Measurements from ENCODE around the gene CALN1. TPM values are rescaled to one million over a fixed set of nuclear protein-coding genes. Genes with fewer than 3 reads are reported as not detected.

Gene CALN1
- total and polyA plus RNA-seq, 9 of the 15 experiments (the other 6 are each of a cell fraction or from before 2014, with no cell fraction given) = 1.4 to 7.5 (median 3.3) TPM

GRCh38 chr7:72063330-72063729, 348.8 kb downstream of the CALN1 start:
- H3K4me3 ChIP-seq = no peak overlapping the region
- H3K4me2 ChIP-seq (ENCODE audit: insufficient read depth, low read length) = no peak overlapping the region
- H3K9me3 ChIP-seq (replicated peaks; ENCODE audit: control insufficient read depth, insufficient read depth, low read depth, low read length) = no peaks in the 10 kb centered on the region
- in situ Hi-C loops (cut with MboI) = no loop called here
- TF ChIP-seq GTF2B (IDR thresholded peaks at IDR 0.05; ENCODE audit: extremely low read depth, insufficient read length) (no peak), ELF2 (CRISPR knock-in tag; IDR thresholded peaks at IDR 0.05) (no peak), FOXM1 (IDR thresholded peaks at IDR 0.05; ENCODE audit: low read depth) (no peak), FOXM1 (CRISPR knock-in tag; IDR thresholded peaks at IDR 0.05; ENCODE audit: low read depth) (no peak), E2F3 (CRISPR knock-in tag; IDR thresholded peaks at IDR 0.05) (no peak), OTX1 (CRISPR knock-in tag; IDR thresholded peaks at IDR 0.05) (no peak), HES1 (IDR thresholded peaks at IDR 0.05; ENCODE audit: low read depth) (no peak), ZNF445 (CRISPR knock-in tag; IDR thresholded peaks at IDR 0.05; ENCODE audit: low read depth) (no peak), SP2 (IDR thresholded peaks at IDR 0.05; ENCODE audit: extremely low read depth, low read depth, low read length, poor library complexity, severe bottlenecking) (no peak), ZNF239 (CRISPR knock-in tag; IDR thresholded peaks at IDR 0.05) (no peak), ZNF699 (CRISPR knock-in tag; IDR thresholded peaks at IDR 0.05; ENCODE audit: insufficient replicate concordance) (no peak), E2F8 (IDR thresholded peaks at IDR 0.05; ENCODE audit: low read depth, partially characterized antibody) (no peak), ZNF668 (CRISPR knock-in tag; IDR thresholded peaks at IDR 0.05) (no peak)
- H2AFZ ChIP-seq (ENCODE audit: low read depth, low read length) = no peak overlapping the region
- no TSS peak for BruUV-seq (replicated peaks)
- no peak overlapping the region for H3K27ac ChIP-seq (ENCODE audit: extremely low read depth, low read depth, low read length)
- ChIA-PET POLR2A (no interaction called here), CTCF (ENCODE audit: low intra/inter-chr PET ratio) (no interaction called here)
- H3K27me3 ChIP-seq (ENCODE audit: control insufficient read depth in 2 of 2, insufficient read depth in 2 of 2, low read length in 2 of 2) = no peaks in the 10 kb centered on the region
- no peak for ATAC-seq
- no peaks in the 10 kb centered on the region for H3K36me3 ChIP-seq (ENCODE audit: control insufficient read depth, insufficient read depth, low read length)
- no peaks in the 10 kb centered on the region for H3K4me1 ChIP-seq (replicated peaks in 1 of 2; ENCODE audit: control insufficient read depth in 2 of 2, insufficient read depth in 2 of 2, low read length in 2 of 2)
- H4K20me1 ChIP-seq (replicated peaks; ENCODE audit: control insufficient read depth, insufficient read depth, low read length) = no peaks in the 10 kb centered on the region
- intact Hi-C loops (cut with micrococcal nuclease) = no loop called here
- no peak for DNase-seq (ENCODE audit: extremely low read depth in 1 of 4, low spot score in 3 of 4)
- FAIRE-seq = no peak
- H3K9me1 ChIP-seq (ENCODE audit: control insufficient read depth, insufficient read depth, low read length) = no peaks in the 10 kb centered on the region
- H3K79me2 ChIP-seq (ENCODE audit: control insufficient read depth, insufficient read depth, low read length) = no peaks in the 10 kb centered on the region
- no peak overlapping the region for H3K9ac ChIP-seq (ENCODE audit: insufficient read depth in 1 of 2, low read depth in 2 of 2, low read length in 2 of 2)
